K562 (cell line): Measurements from ENCODE around the gene PABPC3.

Source experiments
- IRF1 ChIP-seq: sonication (generic); formaldehyde crosslinking; IDR thresholded peaks from 2 replicates; pipeline ENCODE4 v1.8.0; 2022; ENCODE audit warnings: missing genetic modification reagents, mild to moderate bottlenecking, borderline replicate concordance
- LARP7 ChIP-seq: fragments of 450-650 bp; IDR thresholded peaks from 2 replicates; pipeline ENCODE4 v1.6.1; 2016
- MYC ChIP-seq, 2 experiments: fragments of 250-450 bp in 1 of 2; sonication (Bioruptor Pico) in 1 of 2; IDR thresholded peaks; 2 replicates each; pipeline versions ENCODE4 v1.5.1 to v1.6.1; 2012 to 2021; ENCODE audit warnings: low read depth in 2 of 2, borderline replicate concordance in 1 of 2, improper control_type of control experiment in 1 of 2, low read length in 1 of 2, mild to moderate bottlenecking in 1 of 2, moderate library complexity in 1 of 2
- MYNN ChIP-seq, 2 experiments: sonication (generic); formaldehyde crosslinking in 1 of 2; IDR thresholded peaks; 2 replicates each; pipeline versions ENCODE4 v1.5.0 to v1.6.1; 2016 to 2020; ENCODE audit warnings: antibody characterized with exemption in 1 of 2, missing genetic modification reagents in 1 of 2
- REST ChIP-seq, 2 experiments: fragments of 450-650 bp; formaldehyde crosslinking in 1 of 2; IDR thresholded peaks; 2 replicates each; pipeline versions ENCODE4 v1.4.0 to v1.6.1; 2014 to 2020; ENCODE audit warnings: mild to moderate bottlenecking in 2 of 2, borderline replicate concordance in 1 of 2, low read depth in 1 of 2
- ZBTB26 ChIP-seq: fragments of 450-650 bp; formaldehyde crosslinking; IDR thresholded peaks from 2 replicates; pipeline ENCODE4 v1.4.0; 2022; ENCODE audit warnings: missing genetic modification characterization
- ZNF699 ChIP-seq: fragments of 250-450 bp; sonication (Bioruptor Pico); IDR thresholded peaks from 2 replicates; pipeline ENCODE4 v1.8.0; 2021; ENCODE audit warnings: mild to moderate bottlenecking, moderate library complexity; ENCODE audit not compliant: insufficient replicate concordance

GRCh38 chr13:25131881-25132420 is 36.0 kb downstream of the PABPC3 start:
- TF ChIP-seq ZNF699, result no peak
- TF ChIP-seq IRF1, result no peak
- TF ChIP-seq LARP7, result no peak
- TF ChIP-seq MYNN (IDR thresholded peaks at IDR 0.05), result no peak
- TF ChIP-seq MYNN (CRISPR knock-in tag; IDR thresholded peaks at IDR 0.05), result no peak
- no peak for TF ChIP-seq REST (IDR thresholded peaks at IDR 0.05; ENCODE audit: borderline replicate concordance)
- TF ChIP-seq REST (CRISPR knock-in tag; IDR thresholded peaks at IDR 0.05; ENCODE audit: low read depth), result no peak
- TF ChIP-seq MYC (IDR thresholded peaks at IDR 0.05; ENCODE audit: low read depth, low read length), result no peak
- TF ChIP-seq MYC (CRISPR knock-in tag; IDR thresholded peaks at IDR 0.05; ENCODE audit: borderline replicate concordance, low read depth), result no peak
- no peak for TF ChIP-seq ZBTB26 (CRISPR knock-in tag)
